ENCODE data around the gene INO80.
A peak's percentile ranks its signal among the peaks of the same experiment; 100 is the strongest.
"Not testable (repeated sequence)": the region's sequence is repeated elsewhere in the genome, so short reads cannot be mapped to it uniquely, and the experiment has no call there.

Gene INO80
- 108 to 169 (median 142) reads per million in 9 experiments for total RNA-seq

- peak within 1 kb of the TSS; percentile 91 to 96 for H3K4me3 Mint-ChIP-seq
- peaks cover 31% of the 10 kb centered on the region for H3K36me3 Mint-ChIP-seq (ENCODE audit: insufficient read depth)
- no peaks in the 10 kb centered on the region for H3K27me3 Mint-ChIP-seq
- peaks cover 19 to 28% of the 10 kb centered on the region in 2 donors for H3K4me1 Mint-ChIP-seq (ENCODE audit: low read depth in 2 of 2)
- peak within 1 kb of the TSS; percentile 96 to 100 for H3K27ac Mint-ChIP-seq
- DNase-seq (peak; percentile 92 to 95 (median 95)), ATAC-seq (replicated peaks) (peak; percentile 77)
- no peaks in the 10 kb centered on the region for H3K9me3 Mint-ChIP-seq
Measured at GRCh38 chr15:41116116-41116961, at the start of gene INO80. Gene INO80 (minus strand): TSS chr15:41116280. CDS start chr15:41096310, 19,970 bp downstream.

GRCh38 chr15:41161736-41162135 is 45.7 kb upstream of the INO80 start:
- Mint-ChIP-seq H3K4me1 (ENCODE audit: low read depth in 2 of 2) (no peaks in the 10 kb centered on the region), H3K4me3 (no peak overlapping the region), H3K27me3 (peaks cover 6 to 9% of the 10 kb centered on the region in 2 donors)

DNA sequence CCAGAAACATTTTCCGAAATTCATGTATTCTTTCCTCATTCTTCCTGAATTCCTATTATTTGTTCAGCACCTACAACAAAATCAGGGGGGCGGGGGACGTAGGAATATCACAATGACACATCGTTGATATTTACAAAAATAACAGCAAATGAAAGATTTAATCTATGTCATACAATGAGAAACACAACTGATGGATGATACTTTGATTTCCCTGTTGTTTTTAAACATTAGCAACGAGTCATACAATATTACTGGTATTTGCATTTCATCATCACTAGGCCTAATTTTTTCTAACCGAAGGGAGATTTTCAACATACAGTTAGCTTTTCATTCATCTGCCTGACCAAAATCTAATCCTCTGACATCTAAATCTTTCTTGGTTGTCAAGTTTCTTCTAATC is 45.3 kb upstream of the INO80 start:
- DNase-seq (no peak), ATAC-seq (replicated peaks) (no peak)
- Mint-ChIP-seq H3K4me3 (no peak overlapping the region), H3K36me3 (ENCODE audit: insufficient read depth) (peaks cover 5% of the 10 kb centered on the region), H3K27me3 (peaks cover 6% of the 10 kb centered on the region in 2 donors), H3K27ac (no peak overlapping the region), H3K4me1 (ENCODE audit: low read depth in 2 of 2) (no peaks in the 10 kb centered on the region), H3K9me3 (no peaks in the 10 kb centered on the region)

More at GRCh38 chr15:41161736-41162135, 45.7 kb upstream of the INO80 start:
- DNase-seq (no peak), ATAC-seq (replicated peaks) (no peak)
- no peak overlapping the region for H3K27ac Mint-ChIP-seq
- H3K9me3 Mint-ChIP-seq: no peaks in the 10 kb centered on the region
- H3K36me3 Mint-ChIP-seq (ENCODE audit: insufficient read depth): peaks cover 6% of the 10 kb centered on the region

- Mint-ChIP-seq H3K9me3 (no peaks in the 10 kb centered on the region), H3K27ac (no peak overlapping the region), H3K4me3 (no peak overlapping the region), H3K4me1 (ENCODE audit: low read depth in 2 of 2) (no peaks in the 10 kb centered on the region), H3K36me3 (ENCODE audit: insufficient read depth) (peaks cover 2% of the 10 kb centered on the region), H3K27me3 (peaks cover under 1 to 6% of the 10 kb centered on the region in 2 donors)
- DNase-seq: no peak
- ATAC-seq (replicated peaks): no peak
Measured at GRCh38 chr15:41160639-41161315, 44.7 kb upstream of the INO80 start.

- ATAC-seq (replicated peaks): no peak
- Mint-ChIP-seq H3K4me3 (no peak overlapping the region), H3K4me1 (ENCODE audit: low read depth in 2 of 2) (peaks cover 0 to 1% of the 10 kb centered on the region in 2 donors), H3K36me3 (ENCODE audit: insufficient read depth) (no peaks in the 10 kb centered on the region), H3K27ac (peak overlapping the region; percentile 13 to 61), H3K27me3 (peaks cover 11 to 12% of the 10 kb centered on the region in 2 donors), H3K9me3 (no peaks in the 10 kb centered on the region)
- no peak for DNase-seq
Measured at GRCh38 chr15:41154412-41154811, 38.3 kb upstream of the INO80 start.

GRCh38 chr15:41153733-41154132 is 37.7 kb upstream of the INO80 start:
- no peak for ATAC-seq (replicated peaks)
- Mint-ChIP-seq H3K9me3 (no peaks in the 10 kb centered on the region), H3K4me1 (ENCODE audit: low read depth in 2 of 2) (peaks cover 0 to 1% of the 10 kb centered on the region in 2 donors), H3K36me3 (ENCODE audit: insufficient read depth) (no peaks in the 10 kb centered on the region), H3K27me3 (peaks cover 11 to 12% of the 10 kb centered on the region in 2 donors), H3K4me3 (no peak overlapping the region), H3K27ac (no peak overlapping the region)
- DNase-seq: no peak

DNA sequence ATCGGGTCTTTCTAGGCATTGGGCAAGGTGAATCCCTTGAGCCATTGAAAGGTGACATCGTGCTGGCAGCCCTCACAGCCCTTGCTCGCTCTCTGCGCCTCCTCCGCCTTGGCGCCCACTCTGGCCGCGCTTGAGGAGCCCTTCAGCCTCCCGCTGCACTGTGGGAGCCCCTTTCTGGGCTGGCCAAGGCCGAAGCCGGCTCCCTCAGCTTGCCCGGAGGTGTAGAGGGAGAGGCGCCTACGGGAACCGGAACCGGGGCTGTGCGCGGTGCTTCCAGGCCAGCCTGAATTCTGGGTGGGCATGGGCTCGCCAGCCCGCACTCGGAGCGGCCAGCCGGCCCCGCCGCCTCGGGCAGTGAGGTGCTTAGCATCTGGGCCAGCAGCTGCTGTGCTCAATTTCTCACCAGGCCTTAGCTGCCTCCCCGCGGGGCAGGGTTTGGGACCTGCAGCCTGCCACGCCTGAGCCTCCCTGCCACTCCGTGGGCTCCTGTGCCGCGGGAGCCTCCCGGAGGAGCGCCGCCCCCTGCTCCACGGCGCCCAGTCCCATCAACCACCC is 35.4 kb upstream of the INO80 start:
- H3K27ac Mint-ChIP-seq: peak overlapping the region in 1 of 2 donors; percentile 38
- no peak for ATAC-seq (replicated peaks)
- no peaks in the 10 kb centered on the region for H3K36me3 Mint-ChIP-seq (ENCODE audit: insufficient read depth)

DNA sequence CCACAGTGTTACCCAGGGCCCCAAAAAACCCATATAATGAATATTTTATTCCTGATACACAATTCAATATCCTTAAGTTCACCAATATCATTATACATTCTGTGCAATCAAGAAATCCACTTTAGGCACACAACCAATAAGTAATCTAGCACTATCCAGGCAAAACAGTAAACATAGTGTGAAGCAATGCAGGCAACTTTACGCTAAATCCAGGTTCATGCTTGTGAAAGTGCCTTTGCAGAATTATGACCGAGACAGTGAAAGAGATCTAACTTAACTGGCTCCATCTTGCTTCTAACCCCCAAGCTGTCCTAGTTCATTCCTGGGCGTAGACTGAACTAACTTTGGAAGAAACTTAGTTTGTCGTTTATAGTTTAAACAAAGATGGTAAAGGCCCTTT is 34.2 kb upstream of the INO80 start:
- H3K27me3 Mint-ChIP-seq: peaks cover 11 to 12% of the 10 kb centered on the region in 2 donors
- no peak overlapping the region for H3K4me3 Mint-ChIP-seq
- H3K9me3 Mint-ChIP-seq: no peaks in the 10 kb centered on the region
- peaks cover 0 to 1% of the 10 kb centered on the region in 2 donors for H3K4me1 Mint-ChIP-seq (ENCODE audit: low read depth in 2 of 2)
- no peaks in the 10 kb centered on the region for H3K36me3 Mint-ChIP-seq (ENCODE audit: insufficient read depth)
- DNase-seq: no peak
- peak overlapping the region in 1 of 2 donors; percentile 38 for H3K27ac Mint-ChIP-seq
- ATAC-seq (replicated peaks): no peak

More for the DNA sequence above, 35.4 kb upstream of the INO80 start:
- DNase-seq: no peak
- peaks cover 11 to 12% of the 10 kb centered on the region in 2 donors for H3K27me3 Mint-ChIP-seq
- H3K9me3 Mint-ChIP-seq: no peaks in the 10 kb centered on the region
- no peak overlapping the region for H3K4me3 Mint-ChIP-seq
- peaks cover 0 to 1% of the 10 kb centered on the region in 2 donors for H3K4me1 Mint-ChIP-seq (ENCODE audit: low read depth in 2 of 2)

DNA sequence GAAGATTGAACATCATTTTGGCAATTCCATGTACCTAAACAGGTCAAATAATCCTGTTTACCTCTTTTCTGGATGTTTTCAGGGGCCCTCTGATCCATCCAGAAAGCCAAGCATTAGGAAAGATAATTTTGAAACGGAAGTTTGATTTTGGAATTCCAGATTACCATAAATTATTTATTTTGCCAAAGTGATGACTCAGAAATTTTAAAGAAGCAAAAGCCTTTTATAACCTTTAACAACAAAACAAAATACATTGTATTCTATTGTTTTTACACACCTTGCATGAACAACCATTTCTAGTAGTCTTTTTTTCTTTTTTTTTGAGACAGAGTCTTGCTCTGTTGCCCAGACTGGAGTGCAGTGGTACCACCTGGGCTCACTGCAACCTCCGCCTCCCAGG is 32.0 kb upstream of the INO80 start:
- Mint-ChIP-seq H3K4me1 (ENCODE audit: low read depth in 2 of 2) (peaks cover 0 to 1% of the 10 kb centered on the region in 2 donors), H3K9me3 (no peaks in the 10 kb centered on the region), H3K36me3 (ENCODE audit: insufficient read depth) (no peaks in the 10 kb centered on the region), H3K27ac (no peak overlapping the region), H3K27me3 (peaks cover 0 to under 1% of the 10 kb centered on the region in 2 donors), H3K4me3 (no peak overlapping the region)
- no peak for ATAC-seq (replicated peaks)
- DNase-seq: no peak

DNA sequence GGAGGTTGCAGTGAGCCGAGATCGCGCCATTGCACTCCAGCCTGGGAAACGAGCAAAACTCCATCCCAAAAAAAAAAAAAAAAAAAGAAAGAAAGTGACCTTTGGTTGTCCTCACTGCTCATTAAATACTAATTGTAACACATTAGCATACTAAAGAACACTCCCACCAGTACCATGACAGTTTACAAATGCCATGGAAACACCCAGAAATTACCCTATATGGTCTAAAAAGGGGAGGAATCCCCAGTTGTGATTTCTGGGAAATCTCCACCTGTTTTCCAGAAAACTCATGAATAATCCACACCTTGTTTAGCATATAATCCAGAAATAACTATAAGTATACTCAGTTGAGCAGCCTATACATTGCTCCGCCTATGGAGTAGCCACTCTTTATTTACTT is 23.5 kb upstream of the INO80 start:
- no peak for ATAC-seq (replicated peaks)
- H3K27me3 Mint-ChIP-seq: no peaks in the 10 kb centered on the region

GRCh38 chr15:41139112-41139511 is 23.0 kb upstream of the INO80 start:
- not testable (repeated sequence) for H3K4me1 Mint-ChIP-seq (ENCODE audit: low read depth in 2 of 2); H3K36me3 Mint-ChIP-seq (ENCODE audit: insufficient read depth); ATAC-seq (replicated peaks); DNase-seq; H3K27me3 Mint-ChIP-seq; H3K27ac Mint-ChIP-seq; H3K9me3 Mint-ChIP-seq; H3K4me3 Mint-ChIP-seq

More for the DNA sequence above, 23.5 kb upstream of the INO80 start:
- H3K9me3 Mint-ChIP-seq: no peaks in the 10 kb centered on the region
- no peak for DNase-seq
- no peaks in the 10 kb centered on the region for H3K4me1 Mint-ChIP-seq (ENCODE audit: low read depth in 2 of 2)
- H3K4me3 Mint-ChIP-seq: no peak overlapping the region
- no peak overlapping the region for H3K27ac Mint-ChIP-seq
- no peaks in the 10 kb centered on the region for H3K36me3 Mint-ChIP-seq (ENCODE audit: insufficient read depth)

DNA sequence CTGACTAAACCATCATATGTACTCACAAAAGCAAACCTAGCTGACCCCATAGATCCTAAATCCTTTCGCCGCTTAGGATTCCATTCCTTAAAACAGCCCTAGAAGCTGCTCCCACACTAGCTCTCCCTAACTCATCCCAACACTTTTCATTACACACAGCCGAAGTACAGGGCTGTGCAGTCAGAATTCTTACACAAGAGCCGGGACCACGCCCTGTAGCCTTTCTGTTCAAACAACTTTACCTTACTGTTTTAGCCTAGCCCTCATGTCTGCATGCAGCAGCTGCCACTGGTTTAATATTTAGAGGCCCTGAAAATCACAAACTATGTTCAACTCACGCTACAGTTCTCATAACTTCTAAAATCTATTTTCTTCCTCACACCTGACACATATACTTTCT is 19.5 kb upstream of the INO80 start:
- ATAC-seq (replicated peaks); H3K27ac Mint-ChIP-seq; H3K9me3 Mint-ChIP-seq; DNase-seq; H3K4me1 Mint-ChIP-seq (ENCODE audit: low read depth in 2 of 2); H3K36me3 Mint-ChIP-seq (ENCODE audit: insufficient read depth); H3K4me3 Mint-ChIP-seq: not testable (repeated sequence)
- peaks cover 15 to 20% of the 10 kb centered on the region in 2 donors for H3K27me3 Mint-ChIP-seq

DNA sequence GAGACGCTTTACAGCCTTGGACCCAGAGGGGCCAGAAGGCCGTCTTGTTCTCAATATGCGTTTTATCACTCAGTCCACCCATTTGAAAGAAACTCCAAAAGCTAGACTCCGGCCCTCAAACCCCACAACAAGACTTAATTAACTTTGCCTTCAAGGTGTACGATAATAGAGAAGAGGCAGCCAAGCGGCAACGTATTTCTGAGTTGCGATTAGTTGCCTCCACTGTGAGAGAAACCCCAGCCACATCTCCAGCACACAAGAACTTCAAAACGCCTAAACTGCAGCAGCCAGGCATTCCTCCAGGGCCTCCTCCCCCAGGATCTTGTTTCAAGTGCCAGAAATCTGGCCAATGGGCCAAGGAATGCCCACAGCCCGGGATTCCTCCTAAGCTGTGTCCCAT is 17.4 kb upstream of the INO80 start:
- no peaks in the 10 kb centered on the region for H3K9me3 Mint-ChIP-seq
- H3K27ac Mint-ChIP-seq: no peak overlapping the region
- H3K27me3 Mint-ChIP-seq: peaks cover 15 to 20% of the 10 kb centered on the region in 2 donors
- ATAC-seq (replicated peaks): no peak
- no peaks in the 10 kb centered on the region for H3K4me1 Mint-ChIP-seq (ENCODE audit: low read depth in 2 of 2)
- no peaks in the 10 kb centered on the region for H3K36me3 Mint-ChIP-seq (ENCODE audit: insufficient read depth)
- no peak overlapping the region for H3K4me3 Mint-ChIP-seq
- no peak for DNase-seq

Data from effector memory CD8-positive, alpha-beta T cell (primary cell).